ENCODE measurements around the gene SOAT2.
"Not testable (repeated sequence)": the region's sequence is repeated elsewhere in the genome, so short reads cannot be mapped to it uniquely, and the experiment has no call there.

The SOAT2 gene

GRCh38 chr12:53152390-53152789, 49.1 kb downstream of the SOAT2 start:
- no peak for DNase-seq

GRCh38 chr12:53159195-53159839, 56.0 kb downstream of the SOAT2 start:
- DNase-seq: peak; percentile 84 to 87

GRCh38 chr12:53160000-53160399, 56.7 kb downstream of the SOAT2 start:
- DNase-seq: no peak

- DNase-seq: no peak
These were observed 57.4 kb downstream of the SOAT2 start for GRCh38 chr12:53160673-53161072.

- no peak for DNase-seq
These were observed 58.0 kb downstream of the SOAT2 start for GRCh38 chr12:53161119-53161911.

- not testable (repeated sequence) for DNase-seq
These were observed 59.7 kb downstream of the SOAT2 start for GRCh38 chr12:53163008-53163407.

GRCh38 chr12:53166837-53167236, 63.6 kb downstream of the SOAT2 start:
- no peak for DNase-seq

- DNase-seq: no peak
These were observed 66.4 kb downstream of the SOAT2 start for GRCh38 chr12:53169644-53170043.

- DNase-seq: no peak
These were observed 66.9 kb downstream of the SOAT2 start for GRCh38 chr12:53170215-53170614.

- DNase-seq: no peak
These were observed 67.8 kb downstream of the SOAT2 start for GRCh38 chr12:53170876-53171724.

GRCh38 chr12:53171725-53172329, 68.5 kb downstream of the SOAT2 start:
- no peak for DNase-seq

GRCh38 chr12:53172352-53172751, 69.1 kb downstream of the SOAT2 start:
- no peak for DNase-seq

- no peak for DNase-seq
These were observed 69.9 kb downstream of the SOAT2 start for GRCh38 chr12:53173085-53173715.

Data from stimulated activated CD4-positive, alpha-beta T cell treated with anti-CD3 and anti-CD28 coated beads, Interleukin-4, amount 100 ng/mL, for 4 hours (primary cell).